DOHH2 (cell line): ENCODE results near the gene P2RX7.

ENCODE experiments used
- H3F3A ChIP-seq: fragments of 200-600 bp; sonication (generic), shearing (Covaris generic); 2 replicates; pipeline ENCODE4 v1.6.0; 2016; ENCODE audit warnings: antibody characterized with exemption, mild to moderate bottlenecking; ENCODE audit not compliant: control insufficient read depth, insufficient read depth
- H3K27ac ChIP-seq: fragments of 200-600 bp; sonication (generic); 2 replicates; pipeline ENCODE4 v1.5.1; 2014; ENCODE audit warnings: low read depth, mild to moderate bottlenecking, low read length, moderate library complexity
- H3K27me3 ChIP-seq: fragments of 200-600 bp; sonication (generic); 2 replicates; pipeline ENCODE4 v1.6.1; 2014; ENCODE audit warnings: mild to moderate bottlenecking, low read length, mixed read lengths; ENCODE audit not compliant: control insufficient read depth
- H3K36me3 ChIP-seq: fragments of 200-600 bp; sonication (generic); 2 replicates; pipeline ENCODE4 v1.6.1; 2014; ENCODE audit warnings: mild to moderate bottlenecking, low read length, moderate library complexity, mixed read lengths; ENCODE audit not compliant: control insufficient read depth
- H3K4me1 ChIP-seq: fragments of 200-600 bp; sonication (generic); 2 replicates; pipeline ENCODE4 v1.6.1; 2014; ENCODE audit warnings: mild to moderate bottlenecking, low read length, mixed read lengths; ENCODE audit not compliant: control insufficient read depth
- H3K4me2 ChIP-seq: fragments of 200-600 bp; sonication (generic); 2 replicates; pipeline ENCODE4 v1.6.0; 2014; ENCODE audit warnings: mild to moderate bottlenecking, low read length, moderate library complexity
- H3K4me3 ChIP-seq: fragments of 200-600 bp; sonication (generic); 2 replicates; pipeline ENCODE4 v1.5.1; 2014; ENCODE audit warnings: mild to moderate bottlenecking, low read length, mixed read lengths
- H3K79me2 ChIP-seq: fragments of 200-600 bp; sonication (generic); 2 replicates; pipeline ENCODE4 v1.6.1; 2014; ENCODE audit warnings: mild to moderate bottlenecking, low read length, mixed read lengths; ENCODE audit not compliant: control insufficient read depth
- H3K9me2 ChIP-seq: fragments of 200-600 bp; sonication (generic); replicated peaks from 2 replicates; pipeline ENCODE4 v1.6.1; 2014; ENCODE audit warnings: mild to moderate bottlenecking, low read length, mixed read lengths; ENCODE audit not compliant: control insufficient read depth
- H3K9me3 ChIP-seq: fragments of 200-600 bp; sonication (generic); 2 replicates; pipeline ENCODE4 v1.6.1; 2014; ENCODE audit warnings: antibody characterized with exemption, low read length, mixed read lengths; ENCODE audit not compliant: control insufficient read depth, insufficient read depth
- H4K20me1 ChIP-seq: fragments of 200-600 bp; sonication (generic); 2 replicates; pipeline ENCODE4 v1.6.0; 2014; ENCODE audit warnings: low read depth, mild to moderate bottlenecking, antibody characterized with exemption, low read length, moderate library complexity; ENCODE audit not compliant: control insufficient read depth, insufficient read depth
- EZH2phosphoT487 ChIP-seq: fragments of 200-600 bp; sonication (generic); IDR thresholded peaks from 2 replicates; pipeline ENCODE4 v1.6.1; 2017; ENCODE audit warnings: borderline replicate concordance, mild to moderate bottlenecking, antibody characterized with exemption, low read length, moderate library complexity, mixed read lengths
- TF ChIP-seq, protein P1 (sequence below): fragments of 200-600 bp; sonication (generic); IDR thresholded peaks from one replicate; pipeline ENCODE4 v1.5.1; 2014; ENCODE audit warnings: antibody characterized with exemption, mild to moderate bottlenecking, low read depth, low read length; ENCODE audit not compliant: poor library complexity, severe bottlenecking

Gene P2RX7

DNA sequence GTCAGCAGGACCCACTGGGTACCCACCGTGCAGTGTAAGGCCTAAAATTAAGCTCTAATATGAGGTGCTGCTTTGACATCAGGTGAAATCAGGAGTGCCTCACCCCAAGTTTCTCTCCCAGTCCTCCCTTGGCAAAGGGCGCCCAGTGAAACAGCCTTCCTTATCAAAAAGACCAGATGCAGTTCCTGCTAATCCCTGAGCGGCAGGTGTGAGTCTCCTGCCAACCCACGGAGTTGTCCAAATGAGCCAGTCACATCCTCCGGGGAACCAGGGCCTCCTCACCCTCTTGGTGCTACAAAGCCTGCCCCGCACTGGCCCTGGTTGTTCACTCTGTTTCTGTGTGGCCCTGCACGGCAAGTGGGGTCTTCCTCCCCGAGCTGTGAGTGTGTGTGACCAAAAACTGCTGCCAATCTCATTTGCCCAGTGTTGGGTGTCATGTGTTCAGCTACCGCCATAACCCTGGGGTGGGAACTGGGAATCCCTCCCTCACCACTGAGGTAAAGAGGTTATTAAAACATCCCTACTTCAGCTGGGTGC lies 57.0 kb downstream of the P2RX7 start:
- Histone ChIP-seq H3F3A (no peaks in the 10 kb centered on the region), H3K4me1 (peaks cover 13% of the 10 kb centered on the region), H4K20me1 (no peaks in the 10 kb centered on the region), H3K27me3 (no peaks in the 10 kb centered on the region), H3K79me2 (no peaks in the 10 kb centered on the region), H3K9me2 (no peaks in the 10 kb centered on the region), H3K36me3 (no peaks in the 10 kb centered on the region), H3K4me3 (no peak overlapping the region), H3K4me2 (no peak overlapping the region), H3K9me3 (no peaks in the 10 kb centered on the region), H3K27ac (no peak overlapping the region)
- TF ChIP-seq, protein P1, sequence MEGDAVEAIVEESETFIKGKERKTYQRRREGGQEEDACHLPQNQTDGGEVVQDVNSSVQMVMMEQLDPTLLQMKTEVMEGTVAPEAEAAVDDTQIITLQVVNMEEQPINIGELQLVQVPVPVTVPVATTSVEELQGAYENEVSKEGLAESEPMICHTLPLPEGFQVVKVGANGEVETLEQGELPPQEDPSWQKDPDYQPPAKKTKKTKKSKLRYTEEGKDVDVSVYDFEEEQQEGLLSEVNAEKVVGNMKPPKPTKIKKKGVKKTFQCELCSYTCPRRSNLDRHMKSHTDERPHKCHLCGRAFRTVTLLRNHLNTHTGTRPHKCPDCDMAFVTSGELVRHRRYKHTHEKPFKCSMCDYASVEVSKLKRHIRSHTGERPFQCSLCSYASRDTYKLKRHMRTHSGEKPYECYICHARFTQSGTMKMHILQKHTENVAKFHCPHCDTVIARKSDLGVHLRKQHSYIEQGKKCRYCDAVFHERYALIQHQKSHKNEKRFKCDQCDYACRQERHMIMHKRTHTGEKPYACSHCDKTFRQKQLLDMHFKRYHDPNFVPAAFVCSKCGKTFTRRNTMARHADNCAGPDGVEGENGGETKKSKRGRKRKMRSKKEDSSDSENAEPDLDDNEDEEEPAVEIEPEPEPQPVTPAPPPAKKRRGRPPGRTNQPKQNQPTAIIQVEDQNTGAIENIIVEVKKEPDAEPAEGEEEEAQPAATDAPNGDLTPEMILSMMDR: no peak
- TF ChIP-seq EZH2phosphoT487: no peak

DNA sequence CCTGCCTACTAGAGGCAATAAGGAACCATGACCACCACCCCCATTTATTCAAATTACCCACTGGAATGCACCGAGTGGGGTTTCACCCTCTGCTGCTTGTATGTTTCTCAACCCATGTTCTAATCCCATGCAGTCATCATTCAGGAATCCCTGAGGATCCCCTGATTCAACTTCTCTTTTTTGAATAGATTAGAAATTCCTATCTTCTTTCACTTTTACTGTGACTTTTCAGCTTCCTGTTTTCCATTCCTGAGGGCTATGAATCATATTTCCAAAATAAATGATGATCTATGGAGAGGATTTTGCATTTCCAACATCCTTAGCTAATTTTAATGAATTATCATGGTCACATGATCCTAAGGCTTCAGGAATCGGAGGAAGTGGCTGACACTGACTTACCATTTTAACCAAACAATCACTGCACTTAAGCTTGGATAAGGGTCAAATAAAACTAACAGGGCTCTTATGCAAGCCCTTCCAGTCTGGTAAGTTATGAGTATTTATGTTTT lies 57.9 kb downstream of the P2RX7 start:
- no peak overlapping the region for H3K4me3 ChIP-seq
- H3F3A ChIP-seq: no peaks in the 10 kb centered on the region
- peaks cover 5% of the 10 kb centered on the region for H3K4me1 ChIP-seq
- H4K20me1 ChIP-seq: no peaks in the 10 kb centered on the region
- H3K4me2 ChIP-seq: no peak overlapping the region
- H3K9me3 ChIP-seq: no peaks in the 10 kb centered on the region
- H3K27ac ChIP-seq: no peak overlapping the region
- H3K79me2 ChIP-seq: no peaks in the 10 kb centered on the region
- TF ChIP-seq EZH2phosphoT487: no peak
- TF ChIP-seq, protein P1: no peak
- H3K27me3 ChIP-seq: no peaks in the 10 kb centered on the region
- H3K9me2 ChIP-seq: no peaks in the 10 kb centered on the region
- no peaks in the 10 kb centered on the region for H3K36me3 ChIP-seq

DNA sequence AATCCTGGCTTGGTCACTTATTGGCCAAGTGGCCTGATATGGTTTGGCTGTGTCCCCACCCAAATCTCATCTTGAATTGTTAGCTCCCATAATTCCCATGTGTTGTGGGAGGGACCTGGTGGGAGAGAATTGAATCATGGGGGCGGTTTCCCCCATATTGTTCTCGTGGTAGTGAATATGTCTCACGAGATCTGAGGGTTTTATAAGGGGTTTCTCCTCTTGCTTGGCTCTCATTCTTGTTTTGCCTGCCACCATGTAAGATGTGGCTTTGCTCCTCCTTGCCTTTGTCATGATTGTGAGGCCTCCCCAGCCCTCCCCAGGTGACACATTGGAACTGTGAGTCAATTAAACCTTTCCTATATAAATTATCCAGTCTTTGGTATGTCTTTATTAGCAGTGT lies 58.5 kb downstream of the P2RX7 start:
- no peak overlapping the region for H3K4me3 ChIP-seq
- no peaks in the 10 kb centered on the region for H3K36me3 ChIP-seq
- no peaks in the 10 kb centered on the region for H3K27me3 ChIP-seq
- no peaks in the 10 kb centered on the region for H4K20me1 ChIP-seq
- H3K4me1 ChIP-seq: no peaks in the 10 kb centered on the region
- no peaks in the 10 kb centered on the region for H3F3A ChIP-seq
- H3K9me3 ChIP-seq: no peaks in the 10 kb centered on the region
- TF ChIP-seq, protein P1: no peak
- no peak for TF ChIP-seq EZH2phosphoT487
- no peak overlapping the region for H3K27ac ChIP-seq
- H3K4me2 ChIP-seq: no peak overlapping the region
- no peaks in the 10 kb centered on the region for H3K9me2 ChIP-seq
- H3K79me2 ChIP-seq: no peaks in the 10 kb centered on the region
